HCT116 (cell line): Measurements from ENCODE around the gene CTXND1.

Experiments
- CEBPB ChIP-seq: IDR thresholded peaks from 2 replicates; pipeline ENCODE4 v1.6.1; 2012; ENCODE audit warnings: low read depth
- CTCF ChIP-seq, 3 experiments: fragments of 200-600 bp in 1 of 3; sonication (generic) in 1 of 3; IDR thresholded peaks in 2 of 3; conservative IDR thresholded peaks in 1 of 3; 2 replicates each; pipeline ENCODE4 v1.5.1; 2012 to 2017; ENCODE audit warnings: low read depth in 2 of 3, low read length in 2 of 3, antibody characterized with exemption in 1 of 3, borderline replicate concordance in 1 of 3, control low read depth in 1 of 3, mild to moderate bottlenecking in 1 of 3, mixed read lengths in 1 of 3, mixed run types in 1 of 3, moderate library complexity in 1 of 3; ENCODE audit not compliant: insufficient read depth in 1 of 3
- TCF7L2 ChIP-seq: IDR thresholded peaks from 2 replicates; pipeline ENCODE4 v1.7.0; 2011; ENCODE audit warnings: borderline replicate concordance, inconsistent platforms; ENCODE audit not compliant: insufficient read depth, insufficient read length; ENCODE audit errors: extremely low read depth

GRCh38 chr15:80171787-80172186, 80.2 kb downstream of the CTXND1 start:
- TF ChIP-seq CEBPB (no peak), CTCF (IDR thresholded peaks at IDR 0.05 in 2 of 3, conservative IDR thresholded peaks at IDR 0.05 in 1 of 3; ENCODE audit: borderline replicate concordance in 1 of 3, insufficient read depth in 1 of 3, low read depth in 2 of 3, low read length in 2 of 3) (no peak), TCF7L2 (no peak)
